Kidney glomerular epithelial cell (primary cell): ENCODE measurements around the gene GSS.
A peak's percentile ranks its signal among the peaks of the same experiment; 100 is the strongest.

Experiments used
- DNase-seq: peaks from one replicate; lab custom pipeline; 2025; lab: John Stamatoyannopoulos, UW

The GSS gene

DNA sequence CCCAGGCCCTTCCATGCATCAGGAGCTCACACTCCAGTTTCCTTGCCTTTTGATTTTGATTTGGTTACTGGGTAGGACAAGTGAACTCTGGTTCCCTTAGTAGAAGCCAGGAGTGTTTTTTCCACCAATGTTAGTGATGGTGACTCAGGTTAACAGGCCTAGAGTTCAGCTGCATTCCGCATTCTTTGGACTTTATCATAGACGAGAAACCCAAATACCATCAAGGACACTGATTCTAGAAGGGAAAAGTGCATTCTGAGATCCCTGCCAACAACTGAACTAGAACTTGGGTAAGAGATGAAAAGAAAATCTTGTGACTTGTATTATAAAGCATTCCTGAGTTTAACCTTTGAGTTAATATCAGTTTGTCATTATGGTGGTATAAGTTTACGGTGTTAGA, 8.9 kb downstream of the GSS start:
- DNase-seq, result peak; percentile 90

DNA sequence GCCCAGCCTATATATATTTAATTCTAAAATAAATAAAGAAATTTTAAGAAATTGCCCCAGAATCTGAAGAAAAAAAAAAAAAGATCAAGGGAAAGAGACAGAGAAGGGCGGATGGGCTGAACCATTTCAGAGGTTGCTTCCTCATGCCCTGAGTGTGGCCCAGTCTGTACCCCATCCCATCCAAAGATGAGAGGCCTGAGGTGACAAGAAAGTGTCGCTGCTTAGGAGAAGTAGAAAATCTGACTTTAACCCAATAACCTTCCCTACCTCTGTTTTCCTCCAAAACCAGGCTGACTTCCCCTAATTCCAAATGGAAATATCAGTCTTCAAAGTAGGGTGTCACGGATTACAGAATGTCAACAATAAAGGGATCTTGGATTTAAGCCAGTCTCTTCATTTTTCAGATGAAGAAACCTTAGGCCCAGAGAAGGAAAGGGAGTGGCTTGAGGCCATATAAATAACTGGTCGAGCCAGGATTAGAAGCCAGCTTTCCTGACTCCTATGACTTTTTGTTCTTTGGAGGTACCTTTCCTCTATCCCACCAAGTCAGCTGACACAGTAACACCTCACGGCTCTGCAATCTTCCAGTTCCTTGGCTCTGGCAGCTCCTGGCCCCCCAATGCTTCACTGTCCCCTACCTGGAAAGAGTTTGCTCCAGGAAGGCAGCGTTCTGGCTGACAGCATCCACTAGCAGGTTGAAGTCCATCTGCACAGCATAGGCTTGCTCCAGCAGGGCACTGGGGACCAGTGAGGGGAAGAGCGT, 10.1 kb downstream of the GSS start:
- no peak for DNase-seq

DNA sequence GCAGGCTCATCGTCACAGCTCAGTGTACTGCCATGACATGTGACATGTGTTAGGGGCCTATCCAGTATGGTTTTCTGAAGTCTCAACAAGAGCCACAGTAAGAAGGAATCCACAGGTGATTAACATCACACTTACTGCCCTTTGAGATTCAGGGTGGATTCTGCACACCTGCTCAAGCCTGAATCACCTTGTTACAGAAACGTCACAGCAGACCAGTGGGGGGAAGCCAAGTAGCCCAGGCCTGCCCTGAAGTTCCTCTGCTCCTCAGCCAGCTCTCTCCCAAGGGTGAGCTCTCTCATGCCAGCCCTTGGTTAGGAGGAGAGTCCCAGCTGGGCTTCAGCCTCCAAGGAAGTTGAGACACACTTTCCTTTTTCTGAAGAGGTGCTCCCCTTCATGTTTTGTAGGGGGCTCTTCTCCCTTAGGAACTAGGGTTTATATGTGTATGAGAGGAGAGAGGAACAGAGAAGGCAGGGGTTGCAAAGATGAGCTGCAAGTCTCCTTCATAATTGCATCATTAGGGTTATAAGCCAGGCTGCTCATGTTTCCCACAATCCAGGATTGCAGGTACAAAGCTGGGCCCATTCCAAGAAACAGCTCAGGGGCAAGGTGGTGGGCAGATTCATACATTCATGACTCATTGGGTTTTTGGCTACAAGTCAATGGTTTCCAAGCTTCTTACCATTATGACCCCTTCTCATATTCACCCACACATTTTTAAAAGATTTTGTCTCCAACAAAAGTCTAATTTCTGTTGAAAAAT, 11.6 kb downstream of the GSS start:
- DNase-seq, result peak; percentile 67

DNA sequence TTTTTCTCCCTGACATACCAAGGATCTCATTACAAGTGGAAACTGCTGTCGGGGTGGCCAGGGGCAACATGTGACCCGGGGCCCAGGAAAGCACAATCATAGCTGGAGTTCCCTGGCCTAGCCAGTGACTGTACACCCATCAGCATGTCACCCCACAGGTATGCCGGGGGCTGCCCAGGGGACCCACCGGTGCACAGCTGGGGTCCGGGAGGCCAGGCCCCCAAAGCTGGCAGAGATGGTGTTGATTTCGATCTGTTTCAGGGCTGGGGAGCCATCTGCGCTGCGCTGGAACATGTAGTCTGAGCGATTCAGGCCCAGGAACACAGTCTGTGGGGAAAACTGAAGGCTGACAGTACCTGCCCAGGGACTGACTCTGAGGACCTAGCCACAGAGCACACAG, 13.3 kb downstream of the GSS start:
- no peak for DNase-seq

DNA sequence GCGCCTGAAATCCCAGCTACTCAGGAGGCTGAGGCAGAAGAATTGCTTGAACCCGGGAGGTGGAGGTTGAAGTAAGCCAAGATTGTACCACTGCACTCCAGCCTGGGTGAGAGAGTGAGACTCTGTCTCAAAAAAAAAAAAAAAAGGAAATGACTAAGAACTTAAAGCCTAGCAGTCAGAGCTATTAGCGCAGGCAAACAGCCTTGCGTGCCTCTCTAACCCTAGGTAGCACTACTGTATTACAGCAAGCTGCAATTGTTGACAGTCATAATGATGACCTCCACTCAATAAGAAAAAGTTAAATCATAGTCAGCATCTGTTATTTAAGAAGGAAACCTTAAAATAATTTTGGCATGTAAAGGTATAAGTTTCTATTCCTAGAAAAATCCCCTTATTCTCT, 14.4 kb downstream of the GSS start:
- no peak for DNase-seq

DNA sequence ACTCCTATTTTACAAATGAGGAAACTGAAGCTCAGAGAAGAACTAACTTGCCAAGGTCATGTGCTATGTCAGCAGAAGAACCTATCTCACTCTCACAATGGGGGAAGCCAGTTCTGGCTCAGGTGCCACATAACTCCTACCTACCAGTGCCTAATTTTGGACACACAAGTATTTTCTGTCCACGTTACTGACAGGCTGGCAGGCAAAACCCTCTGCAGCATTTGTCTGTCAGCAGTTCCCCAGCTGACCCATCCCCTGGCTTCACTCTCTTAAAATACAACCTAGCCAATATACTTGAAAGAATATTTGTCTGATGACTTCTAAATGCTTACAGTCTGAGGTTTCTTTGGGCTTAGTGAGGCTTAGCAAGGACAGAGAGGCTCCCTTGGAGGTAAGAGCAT, 15.5 kb downstream of the GSS start:
- DNase-seq, result peak; percentile 77

DNA sequence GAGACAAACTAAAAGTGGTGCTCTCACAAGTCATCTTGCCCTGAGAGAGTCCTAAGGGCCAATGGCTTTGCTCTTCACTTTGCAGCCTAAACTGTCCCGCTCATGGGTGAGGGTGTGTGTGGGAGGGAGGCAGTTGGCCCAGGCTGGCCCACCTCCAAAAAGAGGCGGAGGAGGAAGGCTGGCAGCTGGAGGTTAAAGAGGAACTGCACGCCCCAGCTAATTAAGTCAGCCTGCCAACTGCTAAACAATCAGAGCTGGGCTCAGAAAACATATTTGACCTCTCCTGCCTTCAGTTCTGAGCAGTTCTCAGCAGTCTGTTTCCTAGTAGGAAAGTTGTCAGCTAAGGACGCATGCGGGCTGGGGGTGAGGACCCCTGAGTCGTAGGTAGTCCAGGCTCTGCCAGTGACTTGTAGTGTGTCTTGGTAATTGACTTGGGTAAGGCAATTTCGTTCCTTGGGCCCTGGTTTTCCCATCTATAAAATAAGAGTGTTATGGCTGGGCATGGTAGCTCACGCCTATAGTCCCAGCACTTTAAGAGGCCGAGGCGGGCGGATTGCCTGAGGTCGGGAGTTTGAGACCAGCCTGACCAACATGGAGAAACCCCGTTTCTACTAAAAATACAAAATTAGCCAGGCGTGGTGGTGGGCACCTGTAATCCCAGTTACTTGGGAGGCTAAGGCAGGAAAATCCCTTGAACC, 17.0 kb downstream of the GSS start:
- peak; percentile 13 for DNase-seq

DNA sequence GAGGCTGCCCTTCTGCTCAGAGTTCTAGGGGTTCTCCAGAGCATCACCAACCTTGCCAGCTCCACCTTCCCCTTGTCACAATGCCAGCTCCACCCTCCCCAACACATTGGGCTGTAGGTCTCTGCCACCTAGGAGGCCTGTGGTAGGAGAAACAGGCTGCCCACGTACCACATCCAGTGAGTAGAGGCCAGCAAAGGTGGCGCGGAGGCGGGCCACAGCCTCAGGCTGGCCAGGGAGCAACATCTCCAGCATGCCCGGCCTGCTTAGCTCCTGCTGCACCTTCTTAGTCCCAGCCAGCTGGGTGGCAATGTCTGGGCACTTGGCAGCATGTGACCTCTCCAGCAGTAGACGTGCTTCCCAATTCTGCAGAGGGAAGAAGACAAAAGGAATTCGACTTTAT, 23.8 kb downstream of the GSS start:
- no peak for DNase-seq

DNA sequence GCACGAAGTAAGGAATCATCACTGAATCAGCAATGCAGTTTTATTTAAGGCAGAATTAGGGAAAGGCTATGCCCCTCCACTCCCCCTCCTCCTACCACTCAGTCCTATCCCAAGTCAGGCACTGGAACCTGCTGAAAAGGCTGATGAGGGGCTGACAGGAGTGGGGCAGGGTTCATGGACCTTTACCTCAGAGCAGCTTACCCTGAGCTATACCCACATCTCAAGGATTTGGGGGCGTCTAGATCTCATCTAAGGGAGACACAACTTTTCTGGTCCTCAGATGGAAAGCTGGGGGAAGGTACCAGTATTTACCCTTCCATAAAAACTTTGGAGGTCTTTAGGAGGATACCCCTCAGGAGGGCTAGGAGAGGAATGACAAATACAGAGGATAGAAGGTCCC, 27.2 kb downstream of the GSS start:
- DNase-seq, result no peak

DNA sequence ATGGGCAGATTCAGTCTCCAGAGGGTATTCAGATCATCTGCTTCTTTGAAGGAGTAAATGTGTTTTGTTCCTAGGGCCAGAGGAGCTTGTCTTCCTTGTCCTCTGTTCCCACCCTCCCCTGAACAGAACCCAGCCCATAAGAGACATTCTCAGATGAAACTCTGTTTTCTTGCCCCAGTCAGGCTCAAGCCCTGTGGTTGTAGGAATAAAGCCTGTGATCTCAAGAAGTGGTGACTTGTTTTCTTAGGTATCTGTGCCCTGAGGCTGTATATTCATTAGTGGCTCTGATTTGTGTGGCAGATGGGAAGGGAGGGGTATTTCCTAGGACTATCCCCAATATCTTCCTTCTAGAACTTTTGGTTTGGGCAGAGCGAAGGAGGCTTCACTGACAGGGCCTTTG, 27.9 kb downstream of the GSS start:
- DNase-seq, result no peak

DNA sequence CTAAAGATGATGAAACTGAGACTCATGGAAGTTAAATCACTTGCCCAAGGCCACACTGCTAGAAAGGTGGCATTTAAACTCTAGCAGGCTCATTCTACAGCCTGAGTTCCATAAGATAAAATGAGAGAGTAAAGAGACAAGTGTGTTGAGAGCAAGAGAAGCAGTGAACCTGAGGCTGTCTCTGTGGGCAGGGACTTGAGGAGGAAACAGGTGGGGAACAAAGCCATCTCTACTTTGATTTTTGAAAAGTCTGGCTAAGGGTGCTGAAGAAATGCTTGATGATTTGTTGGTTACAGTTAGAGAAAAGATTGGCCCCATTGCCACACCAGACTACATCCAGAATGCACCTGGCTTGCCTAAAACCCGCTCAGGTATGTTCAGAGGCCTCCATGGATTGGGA, 29.0 kb downstream of the GSS start:
- DNase-seq, result no peak

DNA sequence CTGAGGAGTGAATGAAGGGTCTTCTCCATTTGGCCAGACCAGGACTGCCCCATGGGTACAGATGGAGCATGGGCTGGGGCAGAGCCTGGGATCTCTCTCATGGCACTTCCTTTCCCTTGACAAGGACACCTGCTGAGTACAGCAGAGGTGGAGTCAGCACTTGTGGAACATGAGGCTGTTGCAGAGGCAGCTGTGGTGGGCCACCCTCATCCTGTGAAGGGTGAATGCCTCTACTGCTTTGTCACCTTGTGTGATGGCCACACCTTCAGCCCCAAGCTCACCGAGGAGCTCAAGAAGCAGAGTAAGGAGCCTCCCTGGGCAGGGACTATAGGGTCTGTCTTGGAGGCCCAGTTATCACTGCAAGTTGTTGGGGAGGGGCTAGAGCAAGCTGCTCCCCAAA, 29.6 kb downstream of the GSS start:
- DNase-seq, result no peak

DNA sequence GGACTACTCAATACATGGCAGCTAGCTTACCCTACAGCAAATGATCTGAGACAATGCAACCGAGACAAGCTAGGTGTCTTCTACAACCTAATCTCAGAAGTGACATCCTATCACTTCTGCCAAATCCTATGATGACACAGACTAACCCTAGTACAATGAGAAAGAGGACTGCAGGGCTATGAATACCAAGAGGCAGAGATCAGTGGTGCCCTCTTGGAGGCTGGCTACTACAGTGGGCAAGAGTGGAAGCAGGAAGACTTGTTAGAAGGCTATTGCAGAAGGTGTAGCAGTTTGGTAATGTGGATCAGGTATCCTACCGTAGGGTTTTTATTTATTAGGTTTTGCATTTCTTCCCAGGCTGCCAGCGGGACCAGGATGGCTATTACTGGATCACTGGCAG, 30.3 kb downstream of the GSS start:
- no peak for DNase-seq

DNA sequence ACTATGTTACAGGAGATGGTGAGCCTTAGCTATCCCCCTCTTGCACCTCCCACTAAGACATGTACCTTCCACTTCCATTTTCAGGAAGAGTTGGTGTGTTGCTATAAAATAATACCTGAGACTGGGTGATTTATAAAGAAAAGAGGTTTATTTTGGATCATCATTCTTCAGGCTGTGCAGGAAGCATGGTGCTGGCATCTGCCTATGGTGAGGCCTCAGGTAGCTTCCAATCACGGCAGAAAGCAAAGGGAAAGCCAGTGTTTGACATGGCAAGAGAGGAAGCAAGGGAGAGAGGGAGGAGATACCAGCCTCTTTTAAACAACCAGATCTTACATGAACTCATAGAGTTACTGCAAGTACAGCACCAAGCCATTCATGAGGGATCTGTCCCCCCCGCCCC, 32.2 kb downstream of the GSS start:
- no peak for DNase-seq

DNA sequence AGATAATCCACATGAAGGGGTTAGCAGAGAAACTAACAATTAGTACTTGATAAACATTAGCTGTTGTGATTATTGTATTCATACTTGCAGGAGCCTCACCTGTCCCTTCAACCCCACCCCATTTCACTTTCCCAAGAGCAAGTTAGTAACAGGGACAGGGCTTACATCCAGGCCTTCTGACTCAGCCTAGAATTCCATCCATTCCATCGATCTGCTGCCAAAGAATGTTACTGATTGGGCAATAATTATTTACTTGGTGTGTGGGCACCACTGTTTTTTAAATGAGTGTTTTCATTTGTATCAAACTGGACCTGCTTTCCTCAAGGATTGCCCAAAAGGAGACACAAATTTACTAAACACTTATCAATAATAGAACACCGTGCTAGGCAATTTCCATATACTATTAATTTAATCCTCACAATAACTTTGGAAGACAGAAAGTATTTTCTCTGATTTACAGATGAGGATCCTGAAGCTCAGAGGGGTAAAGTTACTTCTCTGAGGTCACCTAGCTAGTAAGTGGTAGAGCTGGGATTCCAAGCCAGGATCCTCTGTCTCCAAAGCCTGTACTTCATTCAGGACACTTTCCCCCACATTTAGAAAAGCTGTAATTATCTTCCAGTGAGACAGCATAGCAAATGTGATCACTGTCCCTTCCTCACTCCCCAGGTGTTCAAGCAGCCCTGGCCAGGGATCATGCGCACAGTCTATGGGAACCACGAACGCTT, 32.8 kb downstream of the GSS start:
- peak; percentile 56 for DNase-seq

DNA sequence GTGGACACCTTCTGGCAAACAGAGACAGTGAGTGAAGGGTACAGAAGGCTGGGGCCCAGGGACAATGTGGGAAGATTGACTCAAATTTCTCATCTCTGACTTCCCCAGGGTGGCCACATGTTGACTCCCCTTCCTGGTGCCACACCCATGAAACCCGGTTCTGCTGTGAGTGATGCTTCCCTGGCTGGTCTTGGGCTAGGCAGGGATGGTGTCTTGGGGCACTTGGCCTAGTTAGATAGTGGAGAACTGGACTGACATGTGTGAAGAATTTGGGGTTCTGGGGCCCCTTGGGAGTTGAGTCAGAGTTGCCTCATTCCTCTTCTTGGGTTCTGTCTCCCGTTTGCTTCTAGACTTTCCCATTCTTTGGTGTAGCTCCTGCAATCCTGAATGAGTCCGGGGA, 34.2 kb downstream of the GSS start:
- no peak for DNase-seq

DNA sequence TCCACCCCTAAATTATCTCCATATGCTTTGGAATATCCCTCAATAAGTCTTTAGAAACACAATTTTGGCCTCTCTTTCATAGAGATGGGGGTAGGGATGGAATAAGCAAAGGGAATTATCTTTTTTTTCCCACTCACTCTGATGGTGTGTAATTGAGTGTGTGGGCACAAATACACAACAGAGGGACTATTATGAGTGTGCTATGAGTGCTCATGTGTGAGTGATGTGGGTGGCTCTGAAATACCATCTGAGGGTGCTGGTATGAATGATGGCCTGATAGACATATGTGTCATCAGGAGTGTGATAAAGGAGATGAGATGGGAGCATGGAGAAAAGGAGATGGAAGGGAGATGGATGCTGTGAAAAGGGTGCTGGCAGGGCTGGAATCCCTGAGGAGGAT, 35.6 kb downstream of the GSS start:
- DNase-seq, result no peak

DNA sequence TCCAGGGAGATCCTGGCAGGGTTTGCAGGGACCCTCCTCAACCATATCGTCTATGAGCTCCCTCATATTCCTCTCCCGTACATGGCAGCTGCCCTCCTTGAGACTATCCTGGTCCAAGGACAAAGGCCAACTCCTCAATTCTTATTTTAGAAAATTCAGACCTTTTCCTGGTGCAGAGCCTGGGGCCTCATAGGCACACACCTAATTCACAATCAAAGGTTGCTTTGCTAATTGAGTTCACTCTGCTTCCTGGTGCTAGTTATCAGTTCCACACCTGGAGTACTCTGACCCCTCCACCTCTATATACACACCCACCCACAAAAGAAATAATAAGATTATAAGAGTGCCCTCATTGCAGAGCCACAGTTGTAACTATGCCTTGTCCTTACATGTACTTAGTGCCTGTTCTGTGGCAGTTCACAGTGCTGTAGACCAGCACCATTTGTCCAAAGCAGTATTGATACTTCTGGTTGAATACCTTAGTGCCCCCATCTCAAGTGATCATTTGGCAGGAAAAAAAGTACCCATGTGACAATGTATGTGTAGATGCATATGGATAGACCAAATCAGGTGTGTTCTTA, 38.7 kb downstream of the GSS start:
- DNase-seq, result no peak

DNA sequence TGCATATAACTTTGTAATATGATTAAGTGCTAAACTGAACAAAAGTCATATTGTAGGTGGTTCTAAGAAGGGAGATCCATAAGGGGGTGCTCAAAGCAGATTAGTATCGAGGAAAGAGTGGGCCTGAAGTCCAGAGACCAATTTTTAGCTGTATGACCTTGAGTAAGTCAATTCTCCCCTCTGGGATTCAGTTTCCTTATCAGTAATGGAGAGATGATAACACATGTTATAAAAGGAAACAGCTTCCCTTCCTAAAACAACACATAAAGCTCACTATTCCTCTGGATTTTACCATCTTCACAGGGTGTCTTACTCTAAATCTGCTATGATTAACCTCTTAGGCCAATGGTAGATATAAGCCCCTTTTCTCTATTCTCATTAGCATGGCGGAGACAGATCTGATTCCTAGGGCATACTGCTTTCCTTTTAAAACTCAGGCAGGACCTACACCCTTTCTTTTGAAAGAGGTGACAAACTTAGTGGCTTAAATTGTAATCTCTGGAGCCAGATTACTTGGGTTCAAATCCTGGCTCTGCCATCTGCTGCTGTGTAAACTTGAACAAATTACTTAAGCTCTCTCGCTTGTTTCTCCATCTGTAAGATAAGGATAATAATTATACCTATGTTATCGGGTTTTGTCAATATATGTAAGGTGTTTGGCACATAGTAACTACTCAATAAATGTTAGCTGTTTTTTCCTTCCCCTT, 39.7 kb downstream of the GSS start:
- DNase-seq, result no peak

DNA sequence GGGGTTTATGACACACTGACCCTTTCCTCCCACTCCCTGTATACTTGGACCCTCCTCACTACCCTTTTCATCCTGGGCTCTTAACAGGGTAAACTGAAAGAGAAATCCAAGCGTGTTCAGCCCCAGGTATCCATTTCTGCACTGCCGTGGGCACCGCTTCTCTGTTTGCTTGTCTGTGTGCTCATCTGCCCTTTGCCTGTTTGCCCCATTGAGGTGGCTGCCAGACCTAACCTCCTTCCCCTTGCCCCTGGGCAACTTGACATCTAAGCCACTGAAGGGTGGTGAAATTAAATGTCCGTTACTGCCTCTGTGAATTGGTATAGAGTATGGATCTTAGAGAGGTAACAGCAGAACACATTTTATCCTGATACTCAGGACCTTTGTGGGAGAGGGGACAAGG, 40.5 kb downstream of the GSS start:
- DNase-seq, result no peak
